D721Med (cell line): ENCODE data around the gene SLC14A1.

Source experiments
- DNase-seq: peaks from one replicate; pipeline ENCODE4 v3.0.0; 2011; ENCODE audit warnings: low spot score; ENCODE audit not compliant: insufficient read length
- FAIRE-seq: peaks from 2 replicates; lab custom pipeline; 2011; peaks lifted over from hg19 to GRCh38; lab: Jason Lieb, UNC
- TF ChIP-seq, protein P1 (sequence below): IDR thresholded peaks from 2 replicates; pipeline ENCODE4 v1.5.1; 2012; ENCODE audit warnings: mild to moderate bottlenecking, control low read depth; ENCODE audit not compliant: insufficient read depth; ENCODE audit errors: missing control alignments

SLC14A1 gene

DNA sequence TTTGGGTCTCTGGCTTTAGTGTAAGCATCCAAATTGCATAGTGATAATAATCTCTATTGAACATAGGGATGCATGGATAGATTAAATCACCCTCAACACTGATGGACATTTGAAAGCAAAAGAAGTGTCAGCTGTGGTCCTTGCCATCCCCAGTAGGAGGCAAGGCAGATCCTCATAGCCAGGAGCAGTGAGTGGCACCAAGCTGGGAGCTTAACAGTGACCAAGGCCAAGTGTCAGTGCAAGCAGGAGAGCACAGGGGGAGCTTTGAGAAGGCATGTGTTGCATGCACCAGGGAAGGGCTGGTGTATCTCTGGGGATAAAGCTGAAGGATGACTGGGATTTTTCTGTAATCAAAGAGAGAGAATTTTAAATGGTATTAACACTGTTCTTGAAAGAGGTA is 14.7 kb downstream of the SLC14A1 start:
- TF ChIP-seq, protein P1, sequence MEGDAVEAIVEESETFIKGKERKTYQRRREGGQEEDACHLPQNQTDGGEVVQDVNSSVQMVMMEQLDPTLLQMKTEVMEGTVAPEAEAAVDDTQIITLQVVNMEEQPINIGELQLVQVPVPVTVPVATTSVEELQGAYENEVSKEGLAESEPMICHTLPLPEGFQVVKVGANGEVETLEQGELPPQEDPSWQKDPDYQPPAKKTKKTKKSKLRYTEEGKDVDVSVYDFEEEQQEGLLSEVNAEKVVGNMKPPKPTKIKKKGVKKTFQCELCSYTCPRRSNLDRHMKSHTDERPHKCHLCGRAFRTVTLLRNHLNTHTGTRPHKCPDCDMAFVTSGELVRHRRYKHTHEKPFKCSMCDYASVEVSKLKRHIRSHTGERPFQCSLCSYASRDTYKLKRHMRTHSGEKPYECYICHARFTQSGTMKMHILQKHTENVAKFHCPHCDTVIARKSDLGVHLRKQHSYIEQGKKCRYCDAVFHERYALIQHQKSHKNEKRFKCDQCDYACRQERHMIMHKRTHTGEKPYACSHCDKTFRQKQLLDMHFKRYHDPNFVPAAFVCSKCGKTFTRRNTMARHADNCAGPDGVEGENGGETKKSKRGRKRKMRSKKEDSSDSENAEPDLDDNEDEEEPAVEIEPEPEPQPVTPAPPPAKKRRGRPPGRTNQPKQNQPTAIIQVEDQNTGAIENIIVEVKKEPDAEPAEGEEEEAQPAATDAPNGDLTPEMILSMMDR: no peak
- FAIRE-seq: no peak
- DNase-seq: no peak

DNA sequence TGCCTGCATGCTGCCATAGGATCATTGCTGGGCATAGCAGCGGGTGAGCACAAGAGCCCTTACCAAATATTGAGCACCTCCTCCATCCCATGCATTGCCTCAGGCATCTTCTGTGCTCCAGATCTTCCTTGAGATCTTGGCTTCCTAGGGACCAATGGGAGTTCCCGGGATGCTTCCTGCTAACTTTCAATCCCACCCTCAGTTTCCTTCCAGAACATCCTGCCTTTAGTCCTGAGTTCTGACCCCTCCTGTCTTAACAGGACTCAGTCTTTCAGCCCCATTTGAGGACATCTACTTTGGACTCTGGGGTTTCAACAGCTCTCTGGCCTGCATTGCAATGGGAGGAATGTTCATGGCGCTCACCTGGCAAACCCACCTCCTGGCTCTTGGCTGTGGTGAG is 15.3 kb downstream of the SLC14A1 start:
- FAIRE-seq (no peak), DNase-seq (no peak)
- TF ChIP-seq, protein P1: no peak

DNA sequence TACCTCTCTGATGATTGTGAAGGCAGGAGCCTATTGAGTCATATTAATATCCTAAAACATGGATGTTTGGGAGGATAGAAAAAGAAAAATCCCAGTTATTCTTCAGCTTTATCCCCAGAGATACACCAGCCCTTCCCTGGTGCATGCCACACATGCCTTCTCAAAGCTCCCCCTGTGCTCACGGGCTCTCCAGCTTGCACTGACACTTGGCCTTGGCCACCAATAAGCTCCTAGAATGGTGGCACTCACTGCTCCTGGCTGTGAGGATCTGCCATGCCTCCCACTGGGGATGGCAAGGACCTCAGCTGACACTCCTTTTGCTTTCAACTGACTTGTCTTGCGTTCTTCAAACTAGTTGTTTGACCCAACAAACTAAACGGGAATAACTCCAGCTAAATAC is 15.9 kb downstream of the SLC14A1 start:
- DNase-seq (no peak), FAIRE-seq (no peak)
- TF ChIP-seq, protein P1: no peak

DNA sequence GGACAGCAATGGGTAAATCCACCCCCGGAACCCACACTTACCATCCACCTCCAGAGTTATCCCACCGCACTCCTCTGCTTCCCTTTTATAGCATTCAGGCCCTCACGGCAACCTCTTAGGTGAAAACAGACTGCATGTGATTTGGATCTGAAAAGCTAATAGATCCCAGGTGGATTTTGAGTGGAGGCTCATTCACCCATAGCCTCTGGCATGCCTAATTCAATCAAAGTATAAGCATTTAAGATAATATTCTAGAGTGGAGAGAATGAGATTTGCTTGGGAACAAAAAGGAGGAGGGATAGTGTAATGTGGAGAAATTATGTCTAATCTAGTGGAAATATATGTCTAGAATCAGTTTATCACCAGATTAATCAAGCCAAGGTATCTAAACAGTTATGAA is 17.1 kb downstream of the SLC14A1 start:
- TF ChIP-seq, protein P1: no peak
- DNase-seq (no peak), FAIRE-seq (no peak)

GRCh38 chr18:45745817-45746461 is 22.0 kb downstream of the SLC14A1 start:
- FAIRE-seq (no peak), DNase-seq (no peak)
- TF ChIP-seq, protein P1: no peak

DNA sequence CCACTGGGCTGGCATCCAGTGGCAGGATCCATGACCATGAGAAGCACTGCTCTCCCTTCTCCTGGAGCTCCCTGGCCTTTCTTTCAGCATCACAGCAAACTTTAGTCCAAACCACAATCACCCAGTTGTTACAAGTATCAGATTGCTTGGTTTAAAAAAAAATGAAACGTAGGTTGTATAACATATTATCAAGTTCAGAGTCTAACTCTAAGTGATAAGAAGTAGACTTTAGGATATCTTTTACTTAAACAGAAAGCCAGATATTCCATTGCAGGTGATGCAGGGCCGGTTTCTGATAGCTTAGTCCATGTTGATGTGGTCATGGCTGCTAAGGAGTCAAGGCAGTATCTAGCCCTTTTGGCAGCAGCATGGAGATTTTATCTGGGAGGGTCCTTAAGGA is 24.5 kb downstream of the SLC14A1 start:
- TF ChIP-seq, protein P1: no peak
- DNase-seq (no peak), FAIRE-seq (no peak)

DNA sequence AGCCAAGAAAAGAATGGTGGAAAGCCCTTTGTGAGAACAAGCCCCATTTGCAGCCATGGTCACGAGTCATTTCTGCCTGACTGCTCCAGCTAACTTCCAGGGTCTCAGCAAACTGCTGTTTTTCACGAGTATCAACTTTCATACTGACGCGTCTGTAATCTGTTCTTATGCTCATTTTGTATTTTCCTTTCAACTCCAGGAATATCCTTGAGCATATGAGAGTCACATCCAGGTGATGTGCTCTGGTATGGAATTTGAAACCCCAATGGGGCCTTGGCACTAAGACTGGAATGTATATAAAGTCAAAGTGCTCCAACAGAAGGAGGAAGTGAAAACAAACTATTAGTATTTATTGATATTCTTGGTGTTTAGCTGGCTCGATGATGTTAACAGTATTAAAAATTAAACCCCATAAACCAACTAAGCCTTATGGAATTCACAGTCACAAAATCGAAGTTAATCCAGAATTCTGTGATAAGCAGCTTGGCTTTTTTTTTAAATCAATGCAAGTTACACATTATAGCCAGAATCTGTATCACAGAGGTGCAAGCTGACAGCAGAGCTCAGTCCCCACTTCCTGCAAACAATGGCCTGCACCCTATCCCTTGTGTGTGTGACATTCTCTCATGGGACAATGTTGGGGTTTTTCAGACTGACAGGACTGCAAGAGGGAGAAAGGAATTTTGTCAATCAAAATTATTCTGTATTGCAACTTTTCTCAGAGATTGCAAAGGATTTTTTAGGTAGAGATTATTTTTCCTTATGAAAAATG is 26.1 kb downstream of the SLC14A1 start:
- FAIRE-seq: no peak
- TF ChIP-seq, protein P1: no peak
- no peak for DNase-seq
